Measurements from ENCODE around the gene ARHGEF28. TPM values are rescaled to one million over a fixed set of nuclear protein-coding genes. Genes with fewer than 3 reads are reported as not detected.
A peak's percentile ranks its signal among the peaks of the same experiment; 100 is the strongest.

ARHGEF28 gene
- total and polyA plus RNA-seq, 10 of the 15 experiments (the other 5 are each of a cell fraction or from before 2014, with no cell fraction given) = 0.10 to 0.72 (median 0.22) TPM; not detected in 2

DNA sequence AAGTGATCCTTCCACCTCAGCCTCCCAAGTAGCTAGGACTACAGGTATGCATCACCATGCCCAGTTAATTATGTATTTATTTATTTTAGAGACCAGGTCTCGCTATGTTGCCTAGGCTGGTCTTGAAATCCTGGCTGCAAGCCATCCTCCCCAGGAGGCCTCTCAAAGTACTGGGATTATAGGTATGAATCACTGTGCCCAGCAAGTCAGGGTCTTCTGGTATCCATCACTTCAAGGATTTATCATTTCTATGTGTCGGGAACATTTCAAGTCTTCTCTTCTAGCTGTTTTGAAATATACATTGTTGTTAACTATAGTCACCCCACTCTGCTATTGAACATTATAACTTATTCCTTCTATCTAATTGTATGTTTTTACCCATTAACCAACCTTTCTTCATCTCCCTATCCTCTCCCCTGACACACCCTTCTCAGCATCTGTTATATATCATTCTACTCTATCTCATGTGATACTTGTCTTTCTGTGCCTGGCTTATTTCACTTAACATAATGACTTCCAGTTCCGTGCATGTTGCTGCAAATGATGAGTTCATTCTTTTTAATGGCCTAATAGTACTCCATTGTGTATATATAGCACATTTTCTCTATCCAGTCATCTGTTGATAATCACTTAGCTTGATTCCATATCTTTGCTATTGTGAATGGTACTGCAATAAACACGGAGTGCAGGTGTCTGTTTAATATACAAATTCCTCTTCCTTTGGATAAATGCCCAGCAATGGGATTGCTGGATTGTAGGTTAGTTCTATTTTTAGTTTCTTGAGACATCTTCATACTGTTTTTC lies 34.1 kb upstream of the ARHGEF28 start:
- POLR2A ChIA-PET = interaction anchor here (0.6 to 1.3 kb wide), 2 partner anchors 186 to 199 kb away, joined by 3 to 5 read pairs; no protein-coding TSS in a partner anchor
- TF ChIP-seq CBX5 (IDR thresholded peaks at IDR 0.05; ENCODE audit: low read depth) (no peak), ZZZ3 (IDR thresholded peaks at IDR 0.05; ENCODE audit: control insufficient read depth, insufficient read length, low read depth) (no peak), MEF2B (IDR thresholded peaks at IDR 0.05; ENCODE audit: partially characterized antibody, poor library complexity, severe bottlenecking) (no peak), SMARCA5 (IDR thresholded peaks at IDR 0.05) (no peak), CREM (IDR thresholded peaks at IDR 0.05; ENCODE audit: low read depth) (no peak), SPI1 (IDR thresholded peaks at IDR 0.05; ENCODE audit: borderline replicate concordance, insufficient read depth, low read depth, low read length) (no peak), IKZF2 (IDR thresholded peaks at IDR 0.05) (no peak), PAX5 (IDR thresholded peaks at IDR 0.05; ENCODE audit: borderline replicate concordance, low read depth, low read length) (no peak)
- TF ChIP-seq, protein P1, sequence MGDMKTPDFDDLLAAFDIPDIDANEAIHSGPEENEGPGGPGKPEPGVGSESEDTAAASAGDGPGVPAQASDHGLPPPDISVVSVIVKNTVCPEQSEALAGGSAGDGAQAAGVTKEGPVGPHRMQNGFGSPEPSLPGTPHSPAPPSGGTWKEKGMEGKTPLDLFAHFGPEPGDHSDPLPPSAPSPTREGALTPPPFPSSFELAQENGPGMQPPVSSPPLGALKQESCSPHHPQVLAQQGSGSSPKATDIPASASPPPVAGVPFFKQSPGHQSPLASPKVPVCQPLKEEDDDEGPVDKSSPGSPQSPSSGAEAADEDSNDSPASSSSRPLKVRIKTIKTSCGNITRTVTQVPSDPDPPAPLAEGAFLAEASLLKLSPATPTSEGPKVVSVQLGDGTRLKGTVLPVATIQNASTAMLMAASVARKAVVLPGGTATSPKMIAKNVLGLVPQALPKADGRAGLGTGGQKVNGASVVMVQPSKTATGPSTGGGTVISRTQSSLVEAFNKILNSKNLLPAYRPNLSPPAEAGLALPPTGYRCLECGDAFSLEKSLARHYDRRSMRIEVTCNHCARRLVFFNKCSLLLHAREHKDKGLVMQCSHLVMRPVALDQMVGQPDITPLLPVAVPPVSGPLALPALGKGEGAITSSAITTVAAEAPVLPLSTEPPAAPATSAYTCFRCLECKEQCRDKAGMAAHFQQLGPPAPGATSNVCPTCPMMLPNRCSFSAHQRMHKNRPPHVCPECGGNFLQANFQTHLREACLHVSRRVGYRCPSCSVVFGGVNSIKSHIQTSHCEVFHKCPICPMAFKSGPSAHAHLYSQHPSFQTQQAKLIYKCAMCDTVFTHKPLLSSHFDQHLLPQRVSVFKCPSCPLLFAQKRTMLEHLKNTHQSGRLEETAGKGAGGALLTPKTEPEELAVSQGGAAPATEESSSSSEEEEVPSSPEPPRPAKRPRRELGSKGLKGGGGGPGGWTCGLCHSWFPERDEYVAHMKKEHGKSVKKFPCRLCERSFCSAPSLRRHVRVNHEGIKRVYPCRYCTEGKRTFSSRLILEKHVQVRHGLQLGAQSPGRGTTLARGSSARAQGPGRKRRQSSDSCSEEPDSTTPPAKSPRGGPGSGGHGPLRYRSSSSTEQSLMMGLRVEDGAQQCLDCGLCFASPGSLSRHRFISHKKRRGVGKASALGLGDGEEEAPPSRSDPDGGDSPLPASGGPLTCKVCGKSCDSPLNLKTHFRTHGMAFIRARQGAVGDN (IDR thresholded peaks at IDR 0.05) = no peak
- TF ChIP-seq, protein P2, sequence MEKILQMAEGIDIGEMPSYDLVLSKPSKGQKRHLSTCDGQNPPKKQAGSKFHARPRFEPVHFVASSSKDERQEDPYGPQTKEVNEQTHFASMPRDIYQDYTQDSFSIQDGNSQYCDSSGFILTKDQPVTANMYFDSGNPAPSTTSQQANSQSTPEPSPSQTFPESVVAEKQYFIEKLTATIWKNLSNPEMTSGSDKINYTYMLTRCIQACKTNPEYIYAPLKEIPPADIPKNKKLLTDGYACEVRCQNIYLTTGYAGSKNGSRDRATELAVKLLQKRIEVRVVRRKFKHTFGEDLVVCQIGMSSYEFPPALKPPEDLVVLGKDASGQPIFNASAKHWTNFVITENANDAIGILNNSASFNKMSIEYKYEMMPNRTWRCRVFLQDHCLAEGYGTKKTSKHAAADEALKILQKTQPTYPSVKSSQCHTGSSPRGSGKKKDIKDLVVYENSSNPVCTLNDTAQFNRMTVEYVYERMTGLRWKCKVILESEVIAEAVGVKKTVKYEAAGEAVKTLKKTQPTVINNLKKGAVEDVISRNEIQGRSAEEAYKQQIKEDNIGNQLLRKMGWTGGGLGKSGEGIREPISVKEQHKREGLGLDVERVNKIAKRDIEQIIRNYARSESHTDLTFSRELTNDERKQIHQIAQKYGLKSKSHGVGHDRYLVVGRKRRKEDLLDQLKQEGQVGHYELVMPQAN (conservative IDR thresholded peaks at IDR 0.05) = no peak
- TF ChIP-seq, protein P3, sequence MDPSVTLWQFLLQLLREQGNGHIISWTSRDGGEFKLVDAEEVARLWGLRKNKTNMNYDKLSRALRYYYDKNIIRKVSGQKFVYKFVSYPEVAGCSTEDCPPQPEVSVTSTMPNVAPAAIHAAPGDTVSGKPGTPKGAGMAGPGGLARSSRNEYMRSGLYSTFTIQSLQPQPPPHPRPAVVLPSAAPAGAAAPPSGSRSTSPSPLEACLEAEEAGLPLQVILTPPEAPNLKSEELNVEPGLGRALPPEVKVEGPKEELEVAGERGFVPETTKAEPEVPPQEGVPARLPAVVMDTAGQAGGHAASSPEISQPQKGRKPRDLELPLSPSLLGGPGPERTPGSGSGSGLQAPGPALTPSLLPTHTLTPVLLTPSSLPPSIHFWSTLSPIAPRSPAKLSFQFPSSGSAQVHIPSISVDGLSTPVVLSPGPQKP (IDR thresholded peaks at IDR 0.05; ENCODE audit: low read depth, low read length) = no peak

More for the DNA sequence above, 34.1 kb upstream of the ARHGEF28 start:
- H3K79me2 ChIP-seq (ENCODE audit: control insufficient read depth, insufficient read depth, low read length) = no peaks in the 10 kb centered on the region
- in situ Hi-C loops (cut with MboI) (loop anchor here (5.0 kb wide), 1 partner anchor 200 kb away; no protein-coding TSS in a partner anchor), intact Hi-C loops (cut with micrococcal nuclease; ENCODE audit: unreplicated experiment) (loop anchor here (1.0 to 2.0 kb wide), 4 partner anchors 101 to 1057 kb away; no protein-coding TSS in a partner anchor)
- no peaks in the 10 kb centered on the region for H3K36me3 ChIP-seq (ENCODE audit: control insufficient read depth in 2 of 2, insufficient read depth in 2 of 2, low read length in 1 of 2)
- H3K4me1 ChIP-seq (ENCODE audit: control insufficient read depth, insufficient read depth, low read length) = no peaks in the 10 kb centered on the region
- ChIA-PET SMC1A (ENCODE audit: uncharacterized antibody, unreplicated experiment) (interaction anchor here (0.6 to 15.3 kb wide), 48 partner anchors 8 to 1732 kb away, joined by 3 to 415 read pairs (median 5); partner anchors contain the start of gene ARHGEF28), RAD21 (ENCODE audit: unreplicated experiment) (interaction anchor here (0.7 to 13.5 kb wide), 26 partner anchors 21 to 1058 kb away, joined by 3 to 302 read pairs (median 6); partner anchors contain the start of gene ARHGEF28), CTCF (interaction anchor here (0.6 to 14.3 kb wide), 43 partner anchors 10 to 1076 kb away, joined by 3 to 565 read pairs (median 5); partner anchors contain the start of genes ANKRA2 and UTP15)
- H3K9me3 ChIP-seq (replicated peaks; ENCODE audit: control insufficient read depth, insufficient read depth, low read length) = no peaks in the 10 kb centered on the region
- BruUV-seq (replicated peaks) = no TSS peak
- H3K27me3 ChIP-seq (replicated peaks in 1 of 2; ENCODE audit: control insufficient read depth in 2 of 2, insufficient read depth in 2 of 2, low read length in 1 of 2) = no peaks in the 10 kb centered on the region
- no peak overlapping the region for H3K27ac ChIP-seq (ENCODE audit: control insufficient read depth, insufficient read depth)
- H3K9ac ChIP-seq (ENCODE audit: control insufficient read depth, insufficient read depth, low read length) = no peak overlapping the region
- FAIRE-seq (no peak), DNase-seq (ENCODE audit: low read depth, low spot score) (no peak), ATAC-seq (peak; percentile 24; the same call in 2 of the 3 replicates)
- no peak overlapping the region for H3K4me2 ChIP-seq (ENCODE audit: control insufficient read depth, insufficient read depth)
- WGBS (ENCODE audit: insufficient coverage, insufficient replicate concordance, low lambda C conversion rate, missing lambda C conversion rate) = 20% methylated on average over 4 of the region's 4 CpGs
- no peak overlapping the region for H3K4me3 ChIP-seq
- H4K20me1 ChIP-seq (ENCODE audit: control insufficient read depth, insufficient read depth) = no peaks in the 10 kb centered on the region
- no peak overlapping the region for H2AFZ ChIP-seq (ENCODE audit: control insufficient read depth, low read depth, low read length)

Measured in GM12878 (cell line).